H9 (cell line): ENCODE results near the gene PDGFB. TPM values are rescaled to one million over a fixed set of nuclear protein-coding genes. Genes with fewer than 3 reads are reported as not detected.
A peak's percentile ranks its signal among the peaks of the same experiment; 100 is the strongest.

Experiments used
- DNase-seq: peaks from one replicate; pipeline ENCODE4 v3.0.0-alpha.2; 2017
- H2AFZ ChIP-seq: one replicate; pipeline ENCODE4 v1.6.1; 2013; ENCODE audit warnings: mild to moderate bottlenecking, low read length, control low read depth, moderate library complexity
- H2AK5ac ChIP-seq: 2 replicates; pipeline ENCODE4 v1.6.1; 2013; ENCODE audit warnings: low read length, control low read depth, mixed read lengths; ENCODE audit not compliant: insufficient read length
- H2BK120ac ChIP-seq: one replicate; pipeline ENCODE4 v1.6.1; 2013; ENCODE audit warnings: low read depth, mild to moderate bottlenecking, low read length, control low read depth, inconsistent platforms; ENCODE audit not compliant: poor library complexity, severe bottlenecking
- H2BK12ac ChIP-seq: 2 replicates; pipeline ENCODE4 v1.6.1; 2013; ENCODE audit warnings: low read length, control low read depth, mixed read lengths, low read depth; ENCODE audit not compliant: insufficient read length
- H2BK15ac ChIP-seq: 2 replicates; pipeline ENCODE4 v1.6.1; 2013; ENCODE audit warnings: low read depth, low read length, control low read depth
- H2BK20ac ChIP-seq: one replicate; pipeline ENCODE4 v1.6.1; 2013; ENCODE audit warnings: low read depth, mild to moderate bottlenecking, low read length, control low read depth, inconsistent platforms; ENCODE audit not compliant: poor library complexity, severe bottlenecking
- H2BK5ac ChIP-seq: 2 replicates; pipeline ENCODE4 v1.6.1; 2013; ENCODE audit warnings: low read length, control low read depth, mixed read lengths; ENCODE audit not compliant: insufficient read length
- H3K14ac ChIP-seq: 2 replicates; pipeline ENCODE4 v1.6.1; 2013; ENCODE audit warnings: low read length, control low read depth; ENCODE audit not compliant: insufficient read depth
- H3K18ac ChIP-seq: 2 replicates; pipeline ENCODE4 v1.6.1; 2013; ENCODE audit warnings: low read depth, mild to moderate bottlenecking, mixed read lengths, low read length, control low read depth; ENCODE audit not compliant: insufficient read length
- H3K23ac ChIP-seq: 2 replicates; pipeline ENCODE4 v1.6.1; 2013; ENCODE audit warnings: low read length, control low read depth, mixed read lengths, low read depth; ENCODE audit not compliant: insufficient read length
- H3K23me2 ChIP-seq: 2 replicates; pipeline ENCODE4 v1.6.1; 2013; ENCODE audit warnings: low read depth, mild to moderate bottlenecking, mixed read lengths, low read length, control low read depth; ENCODE audit not compliant: insufficient read length, poor library complexity, severe bottlenecking
- H3K27ac ChIP-seq: 2 replicates; pipeline ENCODE4 v1.5.1; 2013; ENCODE audit warnings: low read length, control low read depth, mixed read lengths, low read depth; ENCODE audit not compliant: insufficient read length
- H3K27me3 ChIP-seq: 2 replicates; pipeline ENCODE4 v1.6.1; 2013; ENCODE audit warnings: low read length, control low read depth, inconsistent platforms; ENCODE audit not compliant: insufficient read depth
- H3K4ac ChIP-seq: 2 replicates; pipeline ENCODE4 v1.6.1; 2013; ENCODE audit warnings: low read depth, mild to moderate bottlenecking, control low read depth, inconsistent platforms, low read length, moderate library complexity
- H3K4me1 ChIP-seq: 2 replicates; pipeline ENCODE4 v1.6.1; 2013; ENCODE audit warnings: low read length, control low read depth, inconsistent platforms; ENCODE audit not compliant: insufficient read depth
- H3K4me2 ChIP-seq: 2 replicates; pipeline ENCODE4 v1.6.1; 2013; ENCODE audit warnings: low read length, control low read depth, mixed read lengths; ENCODE audit not compliant: insufficient read length, insufficient read depth
- H3K56ac ChIP-seq: 2 replicates; pipeline ENCODE4 v1.6.1; 2013; ENCODE audit warnings: low read depth, mild to moderate bottlenecking, mixed read lengths, low read length, control low read depth; ENCODE audit not compliant: insufficient read length
- H3K79me1 ChIP-seq: 2 replicates; pipeline ENCODE4 v1.6.1; 2013; ENCODE audit warnings: low read depth, mild to moderate bottlenecking, moderate library complexity, low read length, control low read depth, inconsistent platforms; ENCODE audit not compliant: insufficient read depth, poor library complexity, severe bottlenecking
- H3K79me2 ChIP-seq: 2 replicates; pipeline ENCODE4 v1.6.1; 2013; ENCODE audit warnings: low read length, control low read depth, inconsistent platforms; ENCODE audit not compliant: insufficient read depth
- H3K9ac ChIP-seq: 2 replicates; pipeline ENCODE4 v1.6.1; 2013; ENCODE audit warnings: low read length, control low read depth, mixed read lengths; ENCODE audit not compliant: insufficient read length; ENCODE audit errors: extremely low read depth
- H3K9me3 ChIP-seq: one replicate; pipeline ENCODE4 v1.6.1; 2013; ENCODE audit warnings: low read depth, low read length, inconsistent platforms; ENCODE audit not compliant: control insufficient read depth
- H3T11ph ChIP-seq: one replicate; pipeline ENCODE4 v1.6.1; 2013; ENCODE audit warnings: mild to moderate bottlenecking, low read length, control low read depth, inconsistent platforms
- H4K20me1 ChIP-seq: one replicate; pipeline ENCODE4 v1.6.1; 2013; ENCODE audit not compliant: control insufficient read depth, insufficient read length, insufficient read depth
- H4K5ac ChIP-seq: 2 replicates; pipeline ENCODE4 v1.6.1; 2013; ENCODE audit warnings: low read depth, mild to moderate bottlenecking, mixed read lengths, low read length, control low read depth; ENCODE audit not compliant: insufficient read length
- H4K8ac ChIP-seq: replicated peaks from 2 replicates; pipeline ENCODE4 v1.6.1; 2013; ENCODE audit warnings: low read length, control low read depth, mixed read lengths, low read depth; ENCODE audit not compliant: insufficient read length
- H4K91ac ChIP-seq: 2 replicates; pipeline ENCODE4 v1.6.1; 2013; ENCODE audit warnings: low read depth, mild to moderate bottlenecking, moderate library complexity, mixed read lengths, low read length, control low read depth; ENCODE audit not compliant: insufficient read length
- H3K27ac Mint-ChIP-seq, 3 experiments: 2 replicates in 2 of 3; 3 replicates in 1 of 3; pipeline ENCODE4 v1.8.0; 2020 to 2021; ENCODE audit warnings: mixed read lengths in 3 of 3, mild to moderate bottlenecking in 1 of 3, moderate library complexity in 1 of 3
- H3K27me3 Mint-ChIP-seq: 2 replicates; pipeline ENCODE4 v1.8.0; 2021; ENCODE audit warnings: low read depth, mild to moderate bottlenecking, moderate library complexity, mixed read lengths
- H3K36me3 Mint-ChIP-seq, 3 experiments: 2 replicates in 2 of 3; 3 replicates in 1 of 3; pipeline ENCODE4 v1.8.0; 2020 to 2021; ENCODE audit warnings: low read depth in 3 of 3, mixed read lengths in 3 of 3; ENCODE audit not compliant: insufficient read depth in 1 of 3
- H3K4me1 Mint-ChIP-seq, 2 experiments: 2 replicates each; pipeline ENCODE4 v1.8.0; 2020; ENCODE audit warnings: mixed read lengths in 2 of 2
- H3K4me3 Mint-ChIP-seq, 2 experiments: 2 replicates in 1 of 2; 3 replicates in 1 of 2; pipeline ENCODE4 v1.8.0; 2020 to 2021; ENCODE audit warnings: mild to moderate bottlenecking in 2 of 2, mixed read lengths in 2 of 2, moderate library complexity in 1 of 2
- H3K9me3 Mint-ChIP-seq, 2 experiments: 2 replicates in 1 of 2; 3 replicates in 1 of 2; pipeline ENCODE4 v1.8.0; 2020; ENCODE audit warnings: mild to moderate bottlenecking in 2 of 2, mixed read lengths in 2 of 2, moderate library complexity in 1 of 2
- WGBS: extraction: QIAGEN DNeasy Blood & Tissue Kit; methylation state at CpG from one replicate; pipeline ENCODE4 v1.1.7; 2013; ENCODE audit warnings: missing lambda C conversion rate, low lambda C conversion rate, mixed read lengths; ENCODE audit not compliant: insufficient read length; ENCODE audit errors: extremely low coverage; 5-methylcytosine and 5-hydroxymethylcytosine counted together
- total RNA-seq: library from RNA; stranded (reverse); gene quantifications from 2 replicates; pipeline ENCODE4 v1.2.1, GENCODE V29; 2021
- TF ChIP-seq, protein P1 (sequence below): fragments of 200-600 bp; sonication (generic); conservative IDR thresholded peaks from 3 replicates; pipeline ENCODE4 v1.8.0; 2021; ENCODE audit warnings: antibody characterized with exemption, mild to moderate bottlenecking

PDGFB gene
- total RNA-seq, 1 experiment from 2014 or later: 6.1 TPM

DNA sequence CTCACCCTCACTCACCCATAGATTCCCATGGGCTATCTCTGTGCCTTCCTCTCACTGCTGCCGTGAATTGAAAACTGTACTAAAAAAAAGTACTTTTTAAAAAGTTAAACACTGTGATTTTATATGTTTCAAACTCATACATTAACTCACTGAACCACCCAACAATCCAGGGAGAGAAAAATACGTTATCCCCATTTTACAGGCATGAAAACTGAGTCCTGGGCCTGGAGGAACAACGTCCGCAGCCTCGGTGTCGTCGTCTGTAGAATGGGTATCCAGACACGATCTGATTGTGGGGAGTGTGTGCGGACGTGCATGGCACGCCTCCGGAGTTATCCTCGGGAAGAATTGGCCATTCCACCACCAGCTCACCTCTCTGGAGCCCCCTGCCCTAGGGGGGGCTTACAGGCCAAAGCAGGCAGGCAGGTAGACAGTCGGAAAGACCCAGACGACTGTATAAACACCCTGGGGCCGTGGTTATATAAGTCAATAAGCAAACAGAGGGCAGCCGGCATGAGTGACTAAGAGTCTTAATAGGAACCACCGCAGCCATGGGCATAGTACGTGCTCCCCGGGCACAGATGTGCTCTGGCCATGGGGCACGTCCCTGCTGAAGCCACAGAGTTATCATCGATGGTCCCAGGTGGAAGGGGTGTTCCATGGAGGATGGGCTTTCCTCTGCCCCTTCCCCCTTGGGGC lies 7.1 kb upstream of the PDGFB start:
- peaks cover 2% of the 10 kb centered on the region; the same call in 1 of the 2 replicates for H3K4me1 ChIP-seq
- WGBS: no CpG with 5 or more reads among the region's 22 CpGs

More for the DNA sequence above, 7.1 kb upstream of the PDGFB start:
- Histone ChIP-seq H4K91ac (peak overlapping the region; percentile 2), H3K18ac (no peak overlapping the region), H2BK5ac (no peak overlapping the region), H3K9me3 (no peaks in the 10 kb centered on the region), H3K79me1 (no peaks in the 10 kb centered on the region), H4K8ac (no peak overlapping the region), H3K56ac (no peak overlapping the region), H3K23ac (no peak overlapping the region), H3K27ac (no peak overlapping the region), H4K5ac (no peak overlapping the region), H3K23me2 (no peaks in the 10 kb centered on the region), H2BK120ac (no peak overlapping the region), H3K14ac (no peak overlapping the region; the same call in 1 of the 2 replicates), H3K4me2 (no peak overlapping the region), H2AFZ (no peak overlapping the region), H3K4ac (no peak overlapping the region), H3K79me2 (no peaks in the 10 kb centered on the region), H2BK20ac (no peak overlapping the region), H3T11ph (no peak overlapping the region), H2BK15ac (no peak overlapping the region), H2BK12ac (no peak overlapping the region), H3K9ac (no peak overlapping the region), H2AK5ac (no peak overlapping the region), H3K27me3 (no peaks in the 10 kb centered on the region; the same call in 1 of the 2 replicates), H4K20me1 (no peaks in the 10 kb centered on the region)
- no peak overlapping the region for H3K4me3 Mint-ChIP-seq
- no peak overlapping the region for H3K27ac Mint-ChIP-seq
- no peaks in the 10 kb centered on the region; a peak in 1 of 5 replicates for H3K9me3 Mint-ChIP-seq
- DNase-seq: no peak
- no peaks in the 10 kb centered on the region for H3K36me3 Mint-ChIP-seq
- TF ChIP-seq, protein P1, sequence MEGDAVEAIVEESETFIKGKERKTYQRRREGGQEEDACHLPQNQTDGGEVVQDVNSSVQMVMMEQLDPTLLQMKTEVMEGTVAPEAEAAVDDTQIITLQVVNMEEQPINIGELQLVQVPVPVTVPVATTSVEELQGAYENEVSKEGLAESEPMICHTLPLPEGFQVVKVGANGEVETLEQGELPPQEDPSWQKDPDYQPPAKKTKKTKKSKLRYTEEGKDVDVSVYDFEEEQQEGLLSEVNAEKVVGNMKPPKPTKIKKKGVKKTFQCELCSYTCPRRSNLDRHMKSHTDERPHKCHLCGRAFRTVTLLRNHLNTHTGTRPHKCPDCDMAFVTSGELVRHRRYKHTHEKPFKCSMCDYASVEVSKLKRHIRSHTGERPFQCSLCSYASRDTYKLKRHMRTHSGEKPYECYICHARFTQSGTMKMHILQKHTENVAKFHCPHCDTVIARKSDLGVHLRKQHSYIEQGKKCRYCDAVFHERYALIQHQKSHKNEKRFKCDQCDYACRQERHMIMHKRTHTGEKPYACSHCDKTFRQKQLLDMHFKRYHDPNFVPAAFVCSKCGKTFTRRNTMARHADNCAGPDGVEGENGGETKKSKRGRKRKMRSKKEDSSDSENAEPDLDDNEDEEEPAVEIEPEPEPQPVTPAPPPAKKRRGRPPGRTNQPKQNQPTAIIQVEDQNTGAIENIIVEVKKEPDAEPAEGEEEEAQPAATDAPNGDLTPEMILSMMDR: no peak
- peaks cover 69% of the 10 kb centered on the region for H3K27me3 Mint-ChIP-seq
- peaks cover 21 to 39% of the 10 kb centered on the region in 2 experiments for H3K4me1 Mint-ChIP-seq
